GM19193 (cell line): Measurements from ENCODE around the gene TMEM125.

Experiments used
- POLR2A ChIP-seq: IDR thresholded peaks from 4 replicates; pipeline ENCODE4 v1.6.1; 2011; ENCODE audit not compliant: insufficient read depth, insufficient read length; ENCODE audit errors: extremely low read depth

Gene TMEM125

DNA sequence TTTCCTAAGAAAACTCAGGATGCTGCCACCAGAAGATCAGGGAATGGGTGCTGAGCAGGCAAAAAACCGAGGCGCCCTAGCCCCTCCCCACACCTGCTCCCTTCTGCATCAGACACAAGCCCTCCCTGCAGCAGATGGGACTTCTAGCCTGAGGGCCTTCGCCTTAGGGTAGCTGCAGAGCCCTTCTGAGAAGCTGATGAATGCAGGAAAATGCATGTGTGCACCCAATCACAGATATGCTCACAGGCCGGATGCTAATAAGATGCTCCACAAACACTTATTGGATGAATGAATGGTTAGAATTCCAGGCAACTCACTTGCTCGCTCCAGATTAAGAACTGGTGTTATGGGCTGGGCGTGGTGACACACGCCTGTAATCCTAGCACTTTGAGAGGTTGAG, 22.4 kb downstream of the TMEM125 start:
- no peak for TF ChIP-seq POLR2A

DNA sequence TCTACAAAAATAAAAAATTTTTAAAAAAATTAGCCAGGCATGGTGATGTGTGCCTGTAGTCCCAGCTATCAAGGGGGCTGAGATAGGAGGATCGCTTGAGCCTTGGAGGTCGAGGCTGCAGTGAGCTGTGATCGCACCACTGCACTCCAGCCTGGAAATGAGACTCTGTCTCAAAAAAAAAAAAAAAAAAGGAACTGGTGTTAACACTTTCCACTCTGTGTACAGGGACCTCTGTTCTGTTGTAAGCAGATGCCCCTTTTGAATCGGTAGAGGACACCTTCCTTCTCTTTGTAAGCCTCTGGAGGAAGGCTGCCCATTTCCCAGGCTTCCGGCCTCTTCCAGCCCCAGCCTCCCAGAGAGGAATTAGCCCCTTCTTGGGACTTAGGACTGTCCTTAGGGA, 22.9 kb downstream of the TMEM125 start:
- TF ChIP-seq POLR2A, result no peak

DNA sequence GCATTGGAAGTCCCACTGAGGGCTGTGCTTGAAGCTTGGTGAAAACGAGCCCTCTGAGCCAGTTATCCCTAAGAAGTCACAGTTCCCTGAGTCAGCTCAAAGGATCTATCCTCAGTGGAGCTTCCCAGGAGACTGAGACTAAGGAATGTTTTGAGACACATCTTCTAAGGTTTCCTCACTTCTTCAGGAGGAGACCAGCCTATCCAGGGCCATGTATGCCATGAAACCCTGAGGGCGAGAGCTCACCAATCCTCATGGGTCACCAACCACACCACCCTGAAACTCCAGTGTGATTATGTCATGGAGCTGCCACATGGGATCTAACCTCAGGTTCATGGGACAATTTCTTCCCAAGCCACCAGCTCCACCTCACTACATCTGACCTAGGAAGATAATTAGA, 23.4 kb downstream of the TMEM125 start:
- TF ChIP-seq POLR2A, result no peak

- no peak for TF ChIP-seq POLR2A
Measured at GRCh38 chr1:43293896-43294760, 24.3 kb downstream of the TMEM125 start.

- no peak for TF ChIP-seq POLR2A
Measured at GRCh38 chr1:43294761-43295160, 25.0 kb downstream of the TMEM125 start.

- TF ChIP-seq POLR2A, result no peak
Measured at GRCh38 chr1:43296207-43296606, 26.4 kb downstream of the TMEM125 start.

GRCh38 chr1:43298055-43298454, 28.3 kb downstream of the TMEM125 start:
- no peak for TF ChIP-seq POLR2A

DNA sequence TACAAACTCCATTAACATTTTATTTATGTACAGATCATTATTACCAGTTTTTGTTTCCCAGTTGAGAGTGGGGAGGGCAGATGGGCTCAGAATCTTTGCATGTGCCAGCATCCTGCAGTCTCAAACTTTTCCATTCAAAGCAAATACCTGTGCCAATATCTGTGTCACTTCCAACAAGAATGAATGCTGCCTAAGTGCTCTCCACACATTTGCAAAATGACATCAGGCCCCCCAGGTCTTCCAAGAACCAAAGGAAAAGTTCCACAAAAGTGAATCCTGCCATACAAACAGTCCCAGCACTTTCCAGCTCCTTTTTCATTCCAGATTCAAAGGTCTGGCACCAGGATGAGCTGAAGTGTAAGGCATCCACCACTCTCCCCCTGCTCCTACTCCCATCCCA, 29.3 kb downstream of the TMEM125 start:
- no peak for TF ChIP-seq POLR2A

- no peak for TF ChIP-seq POLR2A
Measured at GRCh38 chr1:43300378-43301094, 30.8 kb downstream of the TMEM125 start, which contains the start of gene TIE1. TSS of gene TIE1 (plus strand) at chr1:43300982. CDS start at chr1:43301072, 90 bp downstream.

DNA sequence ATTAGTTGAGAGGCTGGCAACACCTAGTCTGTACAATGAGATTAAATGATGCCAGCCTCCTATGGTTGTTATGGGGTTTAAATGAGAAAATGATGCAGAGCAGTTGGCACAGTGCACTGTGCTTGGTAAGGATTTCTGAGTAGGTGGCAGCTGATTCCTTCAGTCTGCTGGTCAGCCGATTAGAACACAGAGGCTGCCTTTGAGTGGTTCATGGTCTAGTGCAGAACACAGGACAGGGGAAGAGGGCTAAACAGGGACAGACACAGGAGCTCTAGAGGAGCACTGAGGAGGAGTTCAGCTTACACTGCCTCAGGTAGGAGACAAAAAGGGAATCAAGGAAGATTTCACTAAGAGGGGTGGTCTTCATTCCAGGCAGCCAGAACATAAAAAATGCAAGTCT, 32.4 kb downstream of the TMEM125 start:
- TF ChIP-seq POLR2A, result no peak

- TF ChIP-seq POLR2A, result no peak
Measured at GRCh38 chr1:43302721-43303470, 33.1 kb downstream of the TMEM125 start.

- TF ChIP-seq POLR2A, result no peak
Measured at GRCh38 chr1:43303471-43304313, 33.9 kb downstream of the TMEM125 start.

DNA sequence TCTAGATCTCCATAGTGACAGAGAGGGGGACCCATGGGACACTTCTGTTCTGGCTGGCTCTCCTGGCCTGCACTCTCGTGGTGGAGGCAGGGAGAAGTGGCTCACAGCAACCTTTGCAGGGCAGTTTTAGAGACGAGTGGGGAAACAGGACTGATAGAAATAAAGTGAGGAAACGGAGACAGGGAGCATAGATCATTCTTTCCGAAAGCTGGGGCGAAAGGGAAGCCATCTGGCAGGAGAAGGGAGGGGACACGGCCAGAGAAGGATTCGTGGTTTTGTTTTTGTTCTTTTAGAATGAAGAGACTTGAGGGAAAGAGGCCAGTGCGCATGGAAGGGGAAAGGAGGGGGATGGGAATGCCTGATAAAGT, 34.5 kb downstream of the TMEM125 start:
- no peak for TF ChIP-seq POLR2A

GRCh38 chr1:43304771-43305300, 35.1 kb downstream of the TMEM125 start:
- no peak for TF ChIP-seq POLR2A
